Suppressor macrophage (primary cell): ENCODE measurements around the gene TRIM60.
"Not testable (repeated sequence)": the region's sequence is repeated elsewhere in the genome, so short reads cannot be mapped to it uniquely, and the experiment has no call there.

Source experiments
- DNase-seq, 4 experiments: peaks; one replicate each; pipeline ENCODE4 v3.0.0-alpha.2; 2020 to 2022
- total RNA-seq, 17 experiments: gene quantifications; one replicate each; lab custom pipeline; 2026; ENCODE audit warnings: mixed read lengths in 6 of 17, inconsistent platforms in 3 of 17; lab: John Stamatoyannopoulos, UW

Gene TRIM60
- total RNA-seq, result 0 to 0.99 (median 0) reads per million in 17 experiments

GRCh38 chr4:165031436-165032211, at the start of gene TRIM60:
Gene TRIM60 (plus strand): TSS chr4:165031999. CDS start chr4:165040073, 8,074 bp downstream.
- no peak for DNase-seq

GRCh38 chr4:164989471-164989870, 42.3 kb upstream of the TRIM60 start:
- DNase-seq, result no peak

- DNase-seq, result not testable (repeated sequence)
These were observed 41.0 kb upstream of the TRIM60 start for GRCh38 chr4:164990786-164991185.

GRCh38 chr4:164996123-164996522, 35.7 kb upstream of the TRIM60 start:
- not testable (repeated sequence) for DNase-seq

- peak in 1 of 4 experiments; percentile 8 for DNase-seq
These were observed 34.5 kb upstream of the TRIM60 start for GRCh38 chr4:164997324-164997723.

GRCh38 chr4:164997941-164998340, 33.9 kb upstream of the TRIM60 start:
- no peak for DNase-seq

- DNase-seq, result not testable (repeated sequence)
These were observed 33.2 kb upstream of the TRIM60 start for GRCh38 chr4:164998526-164999080.

- not testable (repeated sequence) for DNase-seq
These were observed 29.8 kb upstream of the TRIM60 start for GRCh38 chr4:165001957-165002356.

- no peak for DNase-seq
These were observed 26.4 kb upstream of the TRIM60 start for GRCh38 chr4:165005352-165005925.

GRCh38 chr4:165006456-165006855, 25.3 kb upstream of the TRIM60 start:
- no peak for DNase-seq

- no peak for DNase-seq
These were observed 24.9 kb upstream of the TRIM60 start for GRCh38 chr4:165006886-165007285.

- no peak for DNase-seq
These were observed 22.1 kb upstream of the TRIM60 start for GRCh38 chr4:165009493-165010227.

- DNase-seq, result no peak
These were observed 21.3 kb upstream of the TRIM60 start for GRCh38 chr4:165010487-165010886.

GRCh38 chr4:165010991-165011390, 20.8 kb upstream of the TRIM60 start:
- DNase-seq, result no peak

GRCh38 chr4:165011403-165011802, 20.4 kb upstream of the TRIM60 start:
- no peak for DNase-seq

- DNase-seq, result no peak
These were observed 18.1 kb upstream of the TRIM60 start for GRCh38 chr4:165013691-165014090.

GRCh38 chr4:165016971-165017370, 14.8 kb upstream of the TRIM60 start:
- peak in 2 of 4 experiments; percentile 2 to 12 for DNase-seq

- DNase-seq, result not testable (repeated sequence)
These were observed 11.8 kb upstream of the TRIM60 start for GRCh38 chr4:165019995-165020394.

- not testable (repeated sequence) for DNase-seq
These were observed 6.0 kb upstream of the TRIM60 start for GRCh38 chr4:165025782-165026181.

- no peak for DNase-seq
These were observed 3.9 kb upstream of the TRIM60 start for GRCh38 chr4:165027762-165028402.

GRCh38 chr4:165048170-165048569, 16.4 kb downstream of the TRIM60 start:
- DNase-seq, result no peak

- DNase-seq, result no peak
These were observed 20.8 kb downstream of the TRIM60 start for GRCh38 chr4:165052627-165053026.

GRCh38 chr4:165053645-165054044, 21.8 kb downstream of the TRIM60 start, which contains the start of gene TRIM75:
Gene TRIM75 (plus strand): TSS chr4:165053866. CDS start chr4:165059148, 5,282 bp downstream.
- DNase-seq, result no peak
